ENCODE data around the gene SMYD3.

The SMYD3 gene

GRCh38 chr1:246302251-246302625 is 204.8 kb downstream of the SMYD3 start:
- no peak for DNase-seq

- DNase-seq = no peak
These were observed 205.4 kb downstream of the SMYD3 start for GRCh38 chr1:246301553-246302250.

DNA sequence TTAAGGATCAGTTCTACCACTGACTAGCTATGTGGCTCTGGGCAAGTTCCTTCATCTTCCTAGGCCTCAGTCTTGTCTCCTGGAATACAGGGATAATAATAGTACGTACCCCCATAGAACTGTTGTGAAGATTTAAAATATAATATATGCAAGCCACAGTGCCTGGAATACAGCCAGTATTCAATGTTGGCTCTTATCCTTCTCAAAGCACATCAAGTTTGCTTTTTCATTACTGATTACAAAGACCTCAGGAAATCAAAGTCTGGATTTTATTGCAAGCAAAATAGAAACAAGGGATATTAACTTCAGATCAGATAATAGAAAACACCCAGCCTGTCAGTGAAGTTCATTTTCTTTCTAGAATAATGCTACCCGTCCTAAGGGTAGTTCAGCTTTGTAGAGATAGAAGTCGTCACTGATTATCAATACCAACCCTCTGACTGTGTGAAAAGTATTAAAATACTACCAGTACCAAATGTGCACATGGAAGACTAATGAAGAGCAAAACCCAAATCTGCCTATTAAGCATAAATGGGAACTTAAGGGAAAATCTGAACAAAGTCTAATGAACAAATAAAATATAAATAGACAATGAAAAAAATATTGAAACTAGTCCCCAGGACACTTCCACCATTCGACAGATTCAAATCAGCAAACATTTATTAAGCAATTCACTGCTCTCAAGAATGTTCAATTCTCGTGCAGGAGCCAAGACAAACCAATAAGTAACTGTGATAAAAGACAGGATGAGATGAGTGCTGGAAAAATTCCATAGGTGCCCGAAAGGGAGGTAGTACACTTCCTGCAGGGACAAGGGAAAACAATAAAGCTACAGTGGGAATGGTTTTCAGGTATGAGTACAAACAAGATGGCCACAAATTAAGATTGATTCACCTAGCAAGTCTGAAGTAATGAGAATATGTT is 206.2 kb downstream of the SMYD3 start:
- DNase-seq = no peak

GRCh38 chr1:246297279-246298265 is 209.5 kb downstream of the SMYD3 start:
- DNase-seq = no peak

DNA sequence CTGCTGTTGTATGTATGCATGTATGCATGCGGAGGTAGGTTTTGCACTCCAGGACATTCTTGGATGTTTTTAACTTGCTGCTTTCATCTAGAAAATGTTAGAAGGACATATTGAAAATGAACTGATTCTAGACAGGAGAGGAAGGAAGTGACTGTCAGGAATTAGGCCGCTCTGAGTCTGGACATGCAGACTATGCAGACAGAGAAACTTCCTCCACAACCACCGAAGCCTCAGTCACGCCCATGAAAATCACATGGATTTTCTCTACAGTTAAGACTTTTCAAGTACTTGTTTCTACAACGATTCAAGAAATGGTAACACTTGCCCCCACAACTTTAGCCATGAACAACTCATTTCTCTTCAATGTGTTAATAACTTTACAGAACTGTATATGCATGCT is 211.1 kb downstream of the SMYD3 start:
- no peak for DNase-seq

DNA sequence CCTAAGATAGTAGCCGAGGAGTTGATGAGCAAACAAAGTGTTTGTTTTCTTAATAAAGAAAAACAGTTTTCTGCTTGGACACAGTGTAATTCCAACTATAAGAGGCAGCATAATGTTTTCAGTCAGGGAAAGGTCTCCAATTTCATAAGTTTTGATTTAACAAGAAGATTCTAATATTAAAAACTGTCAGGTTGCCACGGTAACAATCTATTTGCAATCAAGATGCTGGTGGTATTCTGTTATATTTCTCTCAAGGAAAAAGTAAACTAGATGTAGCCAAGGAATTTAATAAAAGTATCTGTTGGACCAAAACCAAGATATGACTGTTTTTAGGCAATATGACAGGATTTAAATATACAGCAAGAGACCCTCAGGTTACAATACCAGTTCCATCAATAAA is 211.7 kb downstream of the SMYD3 start:
- DNase-seq = no peak

- DNase-seq = no peak
These were observed 212.8 kb downstream of the SMYD3 start for GRCh38 chr1:246294263-246294662.

GRCh38 chr1:246293366-246294121 is 213.5 kb downstream of the SMYD3 start:
- DNase-seq = no peak

DNA sequence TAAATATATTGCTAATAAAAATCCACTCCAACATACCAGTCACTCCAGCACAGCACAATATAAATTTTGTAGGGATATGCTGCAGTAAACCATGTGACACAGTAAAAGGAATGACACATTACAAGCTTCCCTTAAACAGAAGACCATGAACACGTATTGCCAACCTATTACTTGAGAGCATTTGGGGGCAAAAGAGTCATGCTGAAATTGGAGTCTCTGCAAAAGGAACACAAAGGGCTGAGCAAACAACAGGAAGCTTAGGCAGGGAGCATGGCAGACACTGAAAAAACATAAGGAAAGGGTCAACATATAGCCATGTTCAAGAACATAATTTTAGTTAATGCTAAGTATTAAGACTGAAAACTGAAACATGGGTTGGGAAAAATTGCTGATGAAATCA is 214.5 kb downstream of the SMYD3 start:
- no peak for DNase-seq

- no peak for DNase-seq
These were observed 216.0 kb downstream of the SMYD3 start for GRCh38 chr1:246291127-246291526.

- DNase-seq = peak; percentile 41
These were observed 223.2 kb downstream of the SMYD3 start for GRCh38 chr1:246283771-246284410.

DNA sequence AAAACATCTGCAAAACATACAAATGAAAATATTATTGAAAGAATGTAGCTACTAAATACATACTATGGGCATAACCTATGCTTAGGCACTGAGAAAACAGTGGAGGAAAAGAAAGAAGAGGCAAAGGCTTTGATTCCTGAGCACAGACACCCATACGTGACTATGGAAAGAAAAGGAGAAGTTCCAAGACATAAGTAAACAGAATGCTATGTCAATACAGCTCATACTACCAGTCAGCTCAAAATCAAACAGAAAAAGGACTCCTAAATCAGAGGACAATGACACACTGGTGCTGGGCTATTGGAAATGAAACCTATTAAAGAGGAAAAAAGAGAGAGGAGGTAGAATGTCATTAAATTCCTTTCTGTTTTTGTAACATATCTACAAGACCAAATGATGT is 225.4 kb downstream of the SMYD3 start:
- no peak for DNase-seq

- DNase-seq = no peak
These were observed 225.9 kb downstream of the SMYD3 start for GRCh38 chr1:246281195-246281594.

GRCh38 chr1:246280551-246280950 is 226.5 kb downstream of the SMYD3 start:
- peak; percentile 44 for DNase-seq

DNA sequence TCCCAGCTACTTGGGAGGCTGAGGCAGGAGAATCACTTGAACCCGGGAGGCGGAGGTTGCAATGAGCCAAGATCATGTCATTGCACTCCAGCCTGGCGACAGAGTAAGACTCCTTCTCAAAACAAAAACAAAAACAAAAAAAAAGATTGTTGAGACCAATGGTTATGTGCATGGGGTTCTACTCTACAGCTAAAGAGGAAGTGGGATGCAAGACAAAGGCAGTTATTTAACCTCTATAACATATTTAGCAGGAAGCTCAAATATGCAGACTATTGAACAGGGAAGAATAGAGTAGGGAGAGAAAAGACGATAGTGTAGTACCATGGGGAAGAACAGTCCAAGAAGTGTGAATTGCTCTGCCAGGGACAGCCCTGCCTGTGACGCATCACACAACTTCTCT is 227.7 kb downstream of the SMYD3 start:
- DNase-seq = no peak

- no peak for DNase-seq
These were observed 228.7 kb downstream of the SMYD3 start for GRCh38 chr1:246278371-246278770.

DNA sequence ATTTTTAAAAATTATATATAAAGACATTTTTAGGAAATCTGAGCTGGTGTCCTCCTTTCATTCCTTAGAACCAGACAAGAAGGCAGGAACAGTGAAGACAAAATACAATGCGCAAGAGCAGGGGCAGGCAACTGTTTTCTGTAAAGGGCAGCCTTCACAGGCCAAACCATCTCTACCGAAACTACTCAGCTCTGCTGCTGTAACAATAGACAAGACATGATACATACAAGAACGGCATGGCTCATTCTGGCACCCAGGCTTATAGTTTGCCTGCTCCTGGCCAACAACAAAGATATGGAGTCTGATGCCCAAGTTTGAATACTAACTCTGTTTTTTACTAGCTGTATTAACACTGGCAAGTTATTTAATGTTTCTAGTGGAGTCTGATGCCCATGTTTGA is 232.0 kb downstream of the SMYD3 start:
- no peak for DNase-seq

DNA sequence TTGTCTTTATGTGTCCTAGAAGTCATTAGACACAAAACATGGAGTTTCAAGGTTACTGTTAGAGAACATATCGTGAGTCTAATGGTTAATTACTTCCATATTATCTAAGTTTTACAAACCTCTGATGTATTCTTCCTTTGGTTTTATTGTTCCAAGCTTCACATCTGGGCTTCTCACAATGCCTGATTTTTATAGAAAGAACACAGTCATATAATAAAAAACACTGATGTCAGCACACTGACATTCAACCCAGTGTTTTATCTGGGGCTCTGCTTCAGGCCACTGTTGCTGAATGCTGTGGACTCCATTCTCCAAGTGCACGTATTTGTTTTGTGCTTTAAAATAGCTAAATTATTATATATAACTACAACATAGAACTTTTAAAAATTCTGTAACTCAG is 232.9 kb downstream of the SMYD3 start:
- DNase-seq = no peak

DNA sequence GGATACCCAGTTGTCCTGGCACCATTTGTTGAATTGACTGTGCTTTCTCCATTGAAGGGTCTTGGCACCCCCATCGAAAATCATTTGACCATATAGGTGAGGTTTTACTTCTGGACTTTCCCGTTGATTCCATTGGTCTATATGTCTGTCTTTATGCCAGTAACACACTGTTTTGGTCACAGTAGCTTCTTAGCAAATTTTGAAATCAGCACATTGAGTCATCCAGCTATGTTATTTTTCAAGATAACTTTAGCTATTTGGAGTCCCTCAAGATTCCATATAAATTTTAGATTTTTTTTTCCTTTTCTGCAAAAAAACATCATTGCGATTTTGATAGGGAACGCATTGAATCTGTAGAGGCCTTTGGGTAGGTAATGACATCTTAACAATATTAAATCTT is 235.6 kb downstream of the SMYD3 start:
- no peak for DNase-seq

DNA sequence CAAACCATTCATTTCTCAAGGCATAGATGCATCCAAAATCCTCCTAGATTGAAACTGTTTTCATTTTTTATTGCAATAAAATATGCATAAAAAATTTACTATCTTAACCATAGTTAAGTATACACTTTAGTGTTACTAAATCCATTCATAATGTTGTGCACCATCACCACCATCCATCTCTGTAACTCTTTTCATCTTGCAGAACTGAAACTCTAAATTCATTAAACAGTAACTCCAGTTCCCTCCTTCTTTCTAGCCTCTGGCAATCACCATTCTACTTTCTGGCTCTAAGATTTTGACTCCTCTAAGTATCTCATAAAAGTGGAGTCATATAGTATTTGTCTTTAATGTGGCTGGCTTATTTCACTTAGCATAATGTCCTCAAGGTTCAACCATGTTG is 236.8 kb downstream of the SMYD3 start:
- no peak for DNase-seq

DNA sequence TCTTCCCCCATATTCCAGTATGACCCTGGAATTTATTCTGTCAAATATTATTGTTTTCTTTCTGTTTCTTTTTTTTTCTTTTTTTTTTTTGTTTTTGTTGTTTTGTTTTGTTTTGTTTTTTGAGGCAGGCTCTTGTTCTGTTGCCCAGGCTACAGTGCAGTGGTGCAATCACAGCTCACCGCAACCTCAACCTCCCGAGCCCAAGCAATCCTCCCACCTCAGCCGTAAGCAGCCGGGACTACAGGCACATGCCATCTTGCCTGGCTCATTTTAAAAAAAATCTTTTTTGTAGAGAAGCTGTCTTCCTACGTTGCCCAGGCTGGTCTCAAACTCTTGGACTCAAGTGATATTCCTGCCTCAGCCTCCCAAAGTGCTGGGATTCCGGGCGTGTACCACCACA is 237.6 kb downstream of the SMYD3 start:
- no peak for DNase-seq

DNA sequence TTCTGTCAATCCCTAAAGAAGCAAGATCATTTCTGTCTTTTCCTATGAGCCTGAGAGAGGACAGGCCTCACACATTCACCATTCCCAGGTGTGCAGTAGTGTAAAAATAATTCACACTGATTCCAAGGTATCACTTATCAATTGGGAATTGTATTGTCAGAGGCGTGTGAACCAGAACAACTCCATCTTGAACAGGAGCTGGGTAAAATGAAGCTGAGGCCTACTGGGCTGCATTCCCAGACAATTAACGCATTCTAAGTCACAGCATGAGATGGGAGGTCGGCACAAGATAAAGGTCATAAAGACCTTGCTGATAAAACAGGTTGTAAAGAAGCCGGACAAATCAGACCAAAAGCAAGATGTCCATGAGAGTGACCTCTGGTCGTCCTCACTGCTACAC is 239.2 kb downstream of the SMYD3 start:
- no peak for DNase-seq

All from retina (tissue), 1 donor.